Keratinocyte (primary cell): ENCODE measurements around the gene IGFL1. TPM values are rescaled to one million over a fixed set of nuclear protein-coding genes. Genes with fewer than 3 reads are reported as not detected.

Source experiments
- DNase-seq: peaks from one replicate; pipeline ENCODE4 v3.0.0-alpha.2; 2011; ENCODE audit warnings: low read depth, missing footprints, low spot score
- FAIRE-seq: peaks from 2 replicates; lab custom pipeline; 2011; peaks lifted over from hg19 to GRCh38; lab: Jason Lieb, UNC
- H2AFZ ChIP-seq: 2 replicates; pipeline ENCODE4 v1.6.0; 2012; ENCODE audit warnings: low read length, control low read depth, inconsistent platforms; ENCODE audit not compliant: control insufficient read depth
- H3K27ac ChIP-seq: 2 replicates; pipeline ENCODE4 v1.5.1; 2011; ENCODE audit warnings: low read length; ENCODE audit not compliant: control insufficient read depth, insufficient read depth
- H3K27me3 ChIP-seq: 3 replicates; pipeline ENCODE4 v1.6.0; 2011; ENCODE audit warnings: low read length; ENCODE audit not compliant: control insufficient read depth, insufficient read depth; ENCODE audit errors: extremely low read depth
- H3K36me3 ChIP-seq, 2 experiments: 2 replicates in 1 of 2; 3 replicates in 1 of 2; pipeline ENCODE4 v1.5.1; 2011; ENCODE audit warnings: low read length in 2 of 2, mild to moderate bottlenecking in 1 of 2; ENCODE audit not compliant: control insufficient read depth in 2 of 2, insufficient read depth in 2 of 2; ENCODE audit errors: extremely low read depth in 1 of 2
- H3K4me1 ChIP-seq: 3 replicates; pipeline ENCODE4 v1.5.1; 2011; ENCODE audit warnings: low read length; ENCODE audit not compliant: control insufficient read depth, insufficient read depth; ENCODE audit errors: extremely low read depth
- H3K4me2 ChIP-seq: 3 replicates; pipeline ENCODE4 v1.6.0; 2011; ENCODE audit warnings: low read depth, low read length; ENCODE audit not compliant: control insufficient read depth, insufficient read depth; ENCODE audit errors: extremely low read depth
- H3K4me3 ChIP-seq, 3 experiments: fragments of 200-600 bp in 1 of 3; sonication (generic) in 1 of 3; 2 replicates in 2 of 3; 3 replicates in 1 of 3; pipeline ENCODE4 v1.5.1; 2011 to 2016; ENCODE audit warnings: low read length in 3 of 3, mild to moderate bottlenecking in 3 of 3, control low read depth in 2 of 3, inconsistent platforms in 1 of 3, low read depth in 1 of 3, mixed read lengths in 1 of 3, mixed run types in 1 of 3, moderate library complexity in 1 of 3; ENCODE audit not compliant: control insufficient read depth in 2 of 3, insufficient read depth in 2 of 3; ENCODE audit errors: extremely low read depth in 1 of 3
- H3K79me2 ChIP-seq: 2 replicates; pipeline ENCODE4 v1.6.0; 2012; ENCODE audit warnings: low read length; ENCODE audit not compliant: control insufficient read depth, insufficient read depth
- H3K9ac ChIP-seq: 3 replicates; pipeline ENCODE4 v1.6.0; 2011; ENCODE audit warnings: low read length; ENCODE audit not compliant: control insufficient read depth, insufficient read depth; ENCODE audit errors: extremely low read depth
- H3K9me1 ChIP-seq: 3 replicates; pipeline ENCODE4 v1.6.0; 2011; ENCODE audit warnings: low read length; ENCODE audit not compliant: control insufficient read depth, insufficient read depth; ENCODE audit errors: extremely low read depth
- H3K9me3 ChIP-seq: 2 replicates; pipeline ENCODE4 v1.5.1; 2012; ENCODE audit warnings: low read depth, low read length; ENCODE audit not compliant: control insufficient read depth
- H4K20me1 ChIP-seq: 3 replicates; pipeline ENCODE4 v1.6.0; 2011; ENCODE audit warnings: low read length; ENCODE audit not compliant: control insufficient read depth, insufficient read depth; ENCODE audit errors: extremely low read depth
- EZH2 ChIP-seq: IDR thresholded peaks from one replicate; pipeline ENCODE4 v1.6.1; 2012; ENCODE audit warnings: inconsistent platforms, mild to moderate bottlenecking, low read length, moderate library complexity
- dilution Hi-C: fragments of 300-500 bp; cut with MboI; formaldehyde crosslinking; loops from one replicate; pipeline ENCODE4 v1.7.0; 2020; ENCODE audit warnings: low sequenced_read_pairs; ENCODE audit not compliant: extremely low pct_ligation_motif_present
- polyA plus RNA-seq, 5 experiments: library from polyadenylated mRNA; depleted of rRNA in 3 of 5; stranded (reverse) in 3 of 5; stranded (forward) in 1 of 5; unstranded in 1 of 5; fragments of >200 nt; gene quantifications; 1 replicate in 1 of 5; 2 replicates in 3 of 5; 3 replicates in 1 of 5; pipeline versions ENCODE4 v1.2.1 to v1.2.3, GENCODE V29; 2011 to 2012; ENCODE audit warnings: missing spikeins in 2 of 5, low read depth in 1 of 5, low replicate concordance in 1 of 5
- TF ChIP-seq, protein P1 (sequence below), 3 experiments: IDR thresholded peaks in 1 of 3; conservative IDR thresholded peaks in 1 of 3; optimal IDR thresholded peaks in 1 of 3; 2 replicates in 2 of 3; 3 replicates in 1 of 3; pipeline versions ENCODE3 to v1.5.1; 2011; ENCODE audit warnings: low read length in 3 of 3, mild to moderate bottlenecking in 3 of 3, moderate library complexity in 2 of 3, control low read depth in 1 of 3, inconsistent platforms in 1 of 3; ENCODE audit not compliant: insufficient read depth in 2 of 3; ENCODE audit errors: extremely low read depth in 1 of 3

Gene IGFL1
- polyA plus RNA-seq, 1 donor (not counting 4 experiments of a cell fraction or from before 2014, with no cell fraction given), result 21.3 TPM

DNA sequence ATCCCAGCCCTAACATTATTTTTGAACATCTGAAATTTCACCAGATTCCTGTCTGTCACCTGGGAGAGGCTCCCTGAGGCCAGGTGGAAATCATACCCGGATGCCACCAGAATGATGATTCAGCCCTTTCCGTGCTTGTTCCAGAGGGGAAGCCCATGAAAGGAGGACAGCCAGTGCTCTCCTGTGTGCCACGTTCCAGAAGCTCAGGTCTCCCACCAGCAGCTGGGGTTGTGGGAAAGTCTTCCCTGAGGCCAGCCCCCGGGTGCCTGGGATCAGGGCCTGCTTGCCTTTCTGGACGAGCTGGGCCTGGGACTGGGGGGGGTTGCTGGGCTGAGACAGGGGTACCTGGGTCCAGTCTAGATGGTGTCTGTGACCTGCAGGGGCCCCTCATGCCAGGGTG is 25.5 kb upstream of the IGFL1 start:
- H3K27ac ChIP-seq, result no peak overlapping the region
- H3K27me3 ChIP-seq, result no peaks in the 10 kb centered on the region
- no peak for TF ChIP-seq EZH2
- TF ChIP-seq, protein P1, sequence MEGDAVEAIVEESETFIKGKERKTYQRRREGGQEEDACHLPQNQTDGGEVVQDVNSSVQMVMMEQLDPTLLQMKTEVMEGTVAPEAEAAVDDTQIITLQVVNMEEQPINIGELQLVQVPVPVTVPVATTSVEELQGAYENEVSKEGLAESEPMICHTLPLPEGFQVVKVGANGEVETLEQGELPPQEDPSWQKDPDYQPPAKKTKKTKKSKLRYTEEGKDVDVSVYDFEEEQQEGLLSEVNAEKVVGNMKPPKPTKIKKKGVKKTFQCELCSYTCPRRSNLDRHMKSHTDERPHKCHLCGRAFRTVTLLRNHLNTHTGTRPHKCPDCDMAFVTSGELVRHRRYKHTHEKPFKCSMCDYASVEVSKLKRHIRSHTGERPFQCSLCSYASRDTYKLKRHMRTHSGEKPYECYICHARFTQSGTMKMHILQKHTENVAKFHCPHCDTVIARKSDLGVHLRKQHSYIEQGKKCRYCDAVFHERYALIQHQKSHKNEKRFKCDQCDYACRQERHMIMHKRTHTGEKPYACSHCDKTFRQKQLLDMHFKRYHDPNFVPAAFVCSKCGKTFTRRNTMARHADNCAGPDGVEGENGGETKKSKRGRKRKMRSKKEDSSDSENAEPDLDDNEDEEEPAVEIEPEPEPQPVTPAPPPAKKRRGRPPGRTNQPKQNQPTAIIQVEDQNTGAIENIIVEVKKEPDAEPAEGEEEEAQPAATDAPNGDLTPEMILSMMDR (optimal IDR thresholded peaks at IDR 0.05 in 1 of 3, IDR thresholded peaks at IDR 0.05 in 1 of 3, conservative IDR thresholded peaks at IDR 0.05 in 1 of 3; ENCODE audit: extremely low read depth in 1 of 3, insufficient read depth in 2 of 3, low read length in 3 of 3), result no peak
- no peak overlapping the region for H3K9ac ChIP-seq
- peaks cover 53% of the 10 kb centered on the region for H3K4me1 ChIP-seq
- H3K4me3 ChIP-seq, result no peak overlapping the region
- H2AFZ ChIP-seq, result no peak overlapping the region
- DNase-seq (no peak), FAIRE-seq (no peak)
- H4K20me1 ChIP-seq, result no peaks in the 10 kb centered on the region
- no peaks in the 10 kb centered on the region for H3K9me3 ChIP-seq
- no peaks in the 10 kb centered on the region for H3K79me2 ChIP-seq
- dilution Hi-C loops, result no loop called here
- no peaks in the 10 kb centered on the region for H3K9me1 ChIP-seq
- no peak overlapping the region for H3K4me2 ChIP-seq
- H3K36me3 ChIP-seq, result peaks cover 0 to 1% of the 10 kb centered on the region in 2 experiments

DNA sequence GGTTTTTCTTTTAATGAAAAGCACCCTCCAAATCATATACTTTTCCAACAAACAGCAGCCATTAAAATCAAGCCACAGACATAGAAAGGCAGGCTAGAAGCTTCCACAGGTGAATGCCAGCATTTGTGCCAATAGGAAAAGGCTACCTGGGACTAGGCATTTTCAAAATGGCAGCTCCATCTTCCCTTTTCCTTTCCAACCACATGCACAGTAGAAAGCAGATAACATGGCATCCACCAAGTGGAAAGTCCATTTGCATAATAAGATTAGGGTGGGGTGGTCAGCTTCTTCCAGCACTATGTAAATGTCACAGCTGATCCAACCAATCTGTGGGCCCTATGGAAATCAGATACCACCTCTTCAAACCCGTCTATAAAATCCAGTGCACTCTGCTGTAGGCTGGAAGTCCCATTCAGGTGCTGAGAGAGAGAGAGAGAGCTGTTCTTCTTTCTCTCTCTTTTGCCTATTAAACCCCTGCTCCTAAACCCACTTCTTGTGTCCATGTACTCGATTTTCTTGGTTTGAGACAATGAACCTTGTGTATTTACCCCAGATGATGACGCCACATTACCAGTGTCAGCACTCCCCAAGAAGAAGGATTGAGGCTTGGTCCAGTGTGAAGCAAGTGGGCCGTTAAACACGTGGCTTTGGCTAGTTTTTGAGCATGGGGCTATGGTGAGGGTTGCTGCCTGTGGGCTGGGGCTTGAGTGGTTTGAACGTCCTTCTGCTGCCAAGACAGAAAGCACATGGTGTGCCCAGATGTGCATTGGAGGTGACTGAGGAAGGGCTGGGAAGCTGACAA is 24.2 kb upstream of the IGFL1 start:
- no peaks in the 10 kb centered on the region for H3K27me3 ChIP-seq
- peaks cover 0 to 1% of the 10 kb centered on the region in 2 experiments for H3K36me3 ChIP-seq
- DNase-seq (no peak), FAIRE-seq (no peak)
- H3K79me2 ChIP-seq, result no peaks in the 10 kb centered on the region
- peak overlapping the region; percentile 46 for H3K4me2 ChIP-seq
- no peaks in the 10 kb centered on the region for H3K9me1 ChIP-seq
- H4K20me1 ChIP-seq, result no peaks in the 10 kb centered on the region
- H3K9ac ChIP-seq, result no peak overlapping the region
- H3K9me3 ChIP-seq, result no peaks in the 10 kb centered on the region
- dilution Hi-C loops, result no loop called here
- no peak overlapping the region for H2AFZ ChIP-seq
- peaks cover 58% of the 10 kb centered on the region for H3K4me1 ChIP-seq
- H3K4me3 ChIP-seq, result no peak overlapping the region
- peak overlapping the region; percentile 17 for H3K27ac ChIP-seq
- TF ChIP-seq, protein P1 (optimal IDR thresholded peaks at IDR 0.05 in 1 of 3, IDR thresholded peaks at IDR 0.05 in 1 of 3, conservative IDR thresholded peaks at IDR 0.05 in 1 of 3; ENCODE audit: extremely low read depth in 1 of 3, insufficient read depth in 2 of 3, low read length in 3 of 3), result no peak
- no peak for TF ChIP-seq EZH2
